HEK293 (cell line): ENCODE measurements around the gene SBNO2.
A peak's percentile ranks its signal among the peaks of the same experiment; 100 is the strongest.

Source experiments
- CTCF ChIA-PET: fragments of 350-600 bp; formaldehyde crosslinking; extraction: SDS; loops from one replicate; lab custom pipeline; 2021; ENCODE audit warnings: antibody characterized with exemption; lab: Yijun Ruan, JAX
- POLR2A ChIA-PET: fragments of 300-600 bp; formaldehyde crosslinking; extraction: SDS; loops from one replicate; lab custom pipeline; 2020; ENCODE audit warnings: antibody characterized with exemption, inconsistent platforms; lab: Yijun Ruan, JAX
- H3K27ac ChIP-seq: fragments of 200-500 bp; sonication (Bioruptor generic); 2 replicates; pipeline ENCODE4 v1.5.1; 2014; ENCODE audit warnings: low read depth, low read length, control low read depth, inconsistent platforms; ENCODE audit errors: extremely low read depth
- H3K36me3 ChIP-seq, 2 experiments: fragments of 200-500 bp in 1 of 2; sonication (Bioruptor generic) in 1 of 2; 1 replicate in 1 of 2; 2 replicates in 1 of 2; pipeline ENCODE4 v1.5.1; 2014 to 2017; ENCODE audit warnings: inconsistent platforms in 2 of 2, low read length in 2 of 2; ENCODE audit not compliant: control insufficient read depth in 2 of 2, insufficient read depth in 1 of 2
- H3K4me1 ChIP-seq: fragments of 200-500 bp; sonication (Bioruptor generic); 2 replicates; pipeline ENCODE4 v1.5.1; 2014; ENCODE audit warnings: mild to moderate bottlenecking, low read length, inconsistent platforms; ENCODE audit not compliant: control insufficient read depth, insufficient read depth
- H3K4me3 ChIP-seq: 2 replicates; pipeline ENCODE4 v1.5.1; 2011; ENCODE audit warnings: low read depth, mild to moderate bottlenecking, control low read depth, low read length, moderate library complexity
- H3K9me3 ChIP-seq: fragments of 200-500 bp; sonication (Bioruptor generic); 2 replicates; pipeline ENCODE4 v1.5.1; 2014; ENCODE audit warnings: low read depth, low read length, inconsistent platforms; ENCODE audit not compliant: control insufficient read depth, insufficient read depth
- EGR2 ChIP-seq: fragments of 450-650 bp; formaldehyde crosslinking; IDR thresholded peaks from 2 replicates; pipeline ENCODE4 v1.5.1; 2016; ENCODE audit warnings: low read depth, missing biosample characterization, missing genetic modification characterization
- FEZF1 ChIP-seq: fragments of 450-650 bp; formaldehyde crosslinking; IDR thresholded peaks from 2 replicates; pipeline ENCODE4 v1.5.1; 2016; ENCODE audit warnings: missing biosample characterization, missing genetic modification characterization
- HOXC10 ChIP-seq: sonication (generic); formaldehyde crosslinking; IDR thresholded peaks from 2 replicates; pipeline ENCODE4 v1.8.1; 2023; ENCODE audit warnings: mild to moderate bottlenecking, missing genetic modification reagents
- KLF10 ChIP-seq: fragments of 450-650 bp; IDR thresholded peaks from 2 replicates; pipeline ENCODE4 v1.5.1; 2018; ENCODE audit warnings: missing biosample characterization, mild to moderate bottlenecking, missing genetic modification characterization
- PRDM6 ChIP-seq: fragments of 450-650 bp; formaldehyde crosslinking; IDR thresholded peaks from 2 replicates; pipeline ENCODE4 v1.5.1; 2017; ENCODE audit warnings: missing biosample characterization, missing genetic modification characterization
- SALL2 ChIP-seq: fragments of 450-650 bp; formaldehyde crosslinking; IDR thresholded peaks from 2 replicates; pipeline ENCODE4 v1.5.0; 2017; ENCODE audit warnings: missing biosample characterization, mild to moderate bottlenecking, missing genetic modification characterization, borderline replicate concordance
- SP2 ChIP-seq: fragments of 450-650 bp; formaldehyde crosslinking; IDR thresholded peaks from 2 replicates; pipeline ENCODE4 v1.5.1; 2016; ENCODE audit warnings: missing biosample characterization, missing genetic modification characterization
- TCF7L2 ChIP-seq: IDR thresholded peaks from 2 replicates; pipeline ENCODE4 v1.6.1; 2011; ENCODE audit warnings: low read depth, mild to moderate bottlenecking, inconsistent platforms, low read length, moderate library complexity, borderline replicate concordance
- ZBTB8A ChIP-seq: fragments of 450-650 bp; formaldehyde crosslinking; IDR thresholded peaks from 2 replicates; pipeline ENCODE4 v1.5.1; 2016; ENCODE audit warnings: missing biosample characterization, missing genetic modification characterization
- ZNF112 ChIP-seq: fragments of 450-650 bp; formaldehyde crosslinking; IDR thresholded peaks from 2 replicates; pipeline ENCODE4 v1.5.0; 2017; ENCODE audit warnings: missing biosample characterization, missing genetic modification characterization
- ZNF138 ChIP-seq: fragments of 450-650 bp; formaldehyde crosslinking; IDR thresholded peaks from 2 replicates; pipeline ENCODE4 v1.5.1; 2016; ENCODE audit warnings: missing biosample characterization, missing genetic modification characterization, borderline replicate concordance
- ZNF155 ChIP-seq: fragments of 450-650 bp; formaldehyde crosslinking; IDR thresholded peaks from 2 replicates; pipeline ENCODE4 v1.5.1; 2016; ENCODE audit warnings: missing biosample characterization, missing genetic modification characterization
- ZNF169 ChIP-seq: fragments of 450-650 bp; formaldehyde crosslinking; IDR thresholded peaks from 2 replicates; pipeline ENCODE4 v1.5.1; 2016; ENCODE audit warnings: missing biosample characterization, missing genetic modification characterization
- ZNF175 ChIP-seq: fragments of 450-650 bp; formaldehyde crosslinking; IDR thresholded peaks from 2 replicates; pipeline ENCODE4 v1.5.1; 2016; ENCODE audit warnings: missing biosample characterization, missing genetic modification characterization
- ZNF18 ChIP-seq: fragments of 450-650 bp; formaldehyde crosslinking; IDR thresholded peaks from 2 replicates; pipeline ENCODE4 v1.5.1; 2016; ENCODE audit warnings: missing biosample characterization, missing genetic modification characterization
- ZNF202 ChIP-seq: fragments of 450-650 bp; formaldehyde crosslinking; IDR thresholded peaks from 2 replicates; pipeline ENCODE4 v1.5.1; 2016; ENCODE audit warnings: missing biosample characterization, missing genetic modification characterization, borderline replicate concordance
- ZNF211 ChIP-seq: fragments of 450-650 bp; formaldehyde crosslinking; IDR thresholded peaks from 2 replicates; pipeline ENCODE4 v1.5.1; 2016; ENCODE audit warnings: low read depth, missing biosample characterization, missing genetic modification characterization
- ZNF416 ChIP-seq: fragments of 450-650 bp; formaldehyde crosslinking; IDR thresholded peaks from 2 replicates; pipeline ENCODE4 v1.5.1; 2016; ENCODE audit warnings: missing biosample characterization, missing genetic modification characterization
- ZNF426 ChIP-seq: fragments of 450-650 bp; formaldehyde crosslinking; IDR thresholded peaks from 2 replicates; pipeline ENCODE4 v1.5.1; 2017; ENCODE audit warnings: missing biosample characterization, missing genetic modification characterization, mild to moderate bottlenecking, inconsistent platforms, moderate library complexity
- ZNF449 ChIP-seq: fragments of 450-650 bp; formaldehyde crosslinking; IDR thresholded peaks from 2 replicates; pipeline ENCODE4 v1.5.1; 2017; ENCODE audit warnings: missing biosample characterization, mild to moderate bottlenecking, missing genetic modification characterization, moderate library complexity
- ZNF488 ChIP-seq: fragments of 450-650 bp; formaldehyde crosslinking; IDR thresholded peaks from 2 replicates; pipeline ENCODE4 v1.5.1; 2016; ENCODE audit warnings: missing biosample characterization, missing genetic modification characterization
- ZNF560 ChIP-seq: fragments of 450-650 bp; formaldehyde crosslinking; IDR thresholded peaks from 2 replicates; pipeline ENCODE4 v1.5.1; 2017; ENCODE audit warnings: missing biosample characterization, missing genetic modification characterization, borderline replicate concordance
- ZNF645 ChIP-seq: fragments of 450-650 bp; formaldehyde crosslinking; IDR thresholded peaks from 2 replicates; pipeline ENCODE4; 2016; ENCODE audit warnings: missing biosample characterization, missing genetic modification characterization
- ZNF670 ChIP-seq: fragments of 450-650 bp; formaldehyde crosslinking; IDR thresholded peaks from 2 replicates; pipeline ENCODE4 v1.5.1; 2016; ENCODE audit warnings: missing biosample characterization, missing genetic modification characterization, low read depth
- ZNF791 ChIP-seq: fragments of 450-650 bp; formaldehyde crosslinking; IDR thresholded peaks from 2 replicates; pipeline ENCODE4 v1.5.1; 2016; ENCODE audit warnings: missing biosample characterization, missing genetic modification characterization
- ZSCAN23 ChIP-seq: fragments of 450-650 bp; formaldehyde crosslinking; IDR thresholded peaks from 2 replicates; pipeline ENCODE4 v1.5.1; 2016; ENCODE audit warnings: missing biosample characterization, missing genetic modification characterization
- ZSCAN30 ChIP-seq: fragments of 450-650 bp; IDR thresholded peaks from 2 replicates; pipeline ENCODE4 v1.5.1; 2018; ENCODE audit warnings: missing biosample characterization, mild to moderate bottlenecking, missing genetic modification characterization, moderate library complexity
- ZSCAN4 ChIP-seq: fragments of 450-650 bp; formaldehyde crosslinking; IDR thresholded peaks from 2 replicates; pipeline ENCODE4 v1.5.1; 2017; ENCODE audit warnings: missing biosample characterization, missing genetic modification characterization
- ZXDB ChIP-seq: fragments of 450-650 bp; formaldehyde crosslinking; IDR thresholded peaks from 2 replicates; pipeline ENCODE4 v1.5.1; 2016; ENCODE audit warnings: missing biosample characterization, missing genetic modification characterization

SBNO2 gene

GRCh38 chr19:1218751-1219567, 44.9 kb upstream of the SBNO2 start (continued):
- TF ChIP-seq ZNF18 (tag by site-specific recombination) (no peak), ZNF560 (no peak), SP2 (no peak)

GRCh38 chr19:1217366-1217765, 43.3 kb upstream of the SBNO2 start:
- Histone ChIP-seq H3K27ac (no peak overlapping the region), H3K36me3 (peaks cover 7 to 49% of the 10 kb centered on the region in 2 experiments; a peak in 2 of 3 replicates), H3K4me3 (no peak overlapping the region), H3K4me1 (peaks cover 12% of the 10 kb centered on the region; the same call in 1 of the 2 replicates), H3K9me3 (no peaks in the 10 kb centered on the region)
- ChIA-PET CTCF (interaction anchor here (0.5 to 2.0 kb wide), 12 partner anchors 8 to 570 kb away, joined by 3 to 10 read pairs (median 3); partner anchors contain the start of gene WDR18), POLR2A (interaction anchor here (0.6 to 1.9 kb wide), 4 partner anchors 8 to 112 kb away, joined by 3 to 5 read pairs (median 4); partner anchors contain the start of gene CIRBP)
- TF ChIP-seq ZNF202 (tag by site-specific recombination) = no peak
- no peak for TF ChIP-seq ZNF670 (tag by site-specific recombination)
- no peak for TF ChIP-seq ZNF426
- TF ChIP-seq ZNF791 (tag by site-specific recombination) = no peak
- TF ChIP-seq ZNF645 (tag by site-specific recombination) = no peak
- peak; percentile 34; the same call in 1 of the 2 replicates for TF ChIP-seq SP2
- no peak for TF ChIP-seq ZNF138
- TF ChIP-seq SALL2 (tag by site-specific recombination) = no peak
- TF ChIP-seq EGR2 = 0 out of 2 replicates have a peak, but pooled peaks have one; percentile 48
- peak; percentile 76 for TF ChIP-seq KLF10
- TF ChIP-seq ZXDB (tag by site-specific recombination) = no peak
- TF ChIP-seq ZNF169 (tag by site-specific recombination) = no peak
- TF ChIP-seq ZNF112 (tag by site-specific recombination) = no peak
- TF ChIP-seq ZNF449 (tag by site-specific recombination) = no peak
- no peak for TF ChIP-seq ZNF488
- TF ChIP-seq ZNF175 (tag by site-specific recombination) = no peak
- no peak for TF ChIP-seq ZSCAN23
- no peak for TF ChIP-seq ZNF211
- TF ChIP-seq ZNF155 = no peak
- no peak for TF ChIP-seq TCF7L2
- no peak for TF ChIP-seq HOXC10 (CRISPR knock-in tag)
- TF ChIP-seq PRDM6 (tag by site-specific recombination) = no peak
- no peak for TF ChIP-seq FEZF1 (tag by site-specific recombination)
- TF ChIP-seq ZBTB8A (tag by site-specific recombination) = no peak
- no peak for TF ChIP-seq ZSCAN30 (tag by site-specific recombination)
- TF ChIP-seq ZSCAN4 (tag by site-specific recombination) = no peak
- no peak for TF ChIP-seq ZNF416 (tag by site-specific recombination)
